Measurements from ENCODE around the gene TRPM3.
A peak's percentile ranks its signal among the peaks of the same experiment; 100 is the strongest.

TRPM3 gene

DNA sequence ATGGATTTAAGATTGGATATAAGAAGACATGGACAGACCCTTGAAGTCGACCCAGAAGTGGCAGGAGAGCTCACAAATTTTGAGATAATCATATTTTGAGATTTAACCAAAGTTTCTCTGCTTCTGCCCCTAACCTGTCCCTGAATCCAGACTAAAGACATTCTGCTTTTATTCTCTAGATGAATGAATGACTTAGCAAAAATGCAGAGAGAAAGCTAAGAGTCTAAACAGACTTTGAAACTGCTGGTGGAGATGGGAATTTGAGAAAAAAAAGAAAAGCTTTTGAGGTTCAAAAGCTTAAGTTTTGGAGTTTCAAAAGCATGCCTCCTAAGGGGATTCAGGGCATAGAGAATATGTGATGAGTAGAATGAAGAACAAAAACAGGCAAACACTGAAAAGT lies 621.8 kb downstream of the TRPM3 start:
- no peak for DNase-seq

DNA sequence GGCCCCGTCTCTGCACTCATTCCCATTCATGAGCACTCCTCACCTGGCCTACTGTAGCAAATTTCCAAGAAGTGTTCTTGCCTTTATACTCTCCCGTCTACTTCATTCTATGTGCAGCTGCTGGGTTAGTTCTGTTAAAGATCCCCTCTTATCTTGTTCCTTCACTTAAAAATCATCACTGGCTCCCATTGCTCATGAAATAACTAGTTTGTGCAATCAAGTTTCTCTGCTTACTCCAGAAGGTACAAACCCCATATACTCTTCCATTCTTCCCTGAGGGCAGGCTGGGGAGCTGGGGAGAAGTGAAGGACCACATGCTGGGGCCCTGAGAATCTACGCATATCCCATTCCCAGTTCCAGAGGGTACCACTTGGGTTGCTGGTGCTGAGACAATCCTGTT lies 622.6 kb downstream of the TRPM3 start:
- no peak for DNase-seq

GRCh38 chr9:70496244-70496643 lies 625.2 kb downstream of the TRPM3 start:
- no peak for DNase-seq

DNA sequence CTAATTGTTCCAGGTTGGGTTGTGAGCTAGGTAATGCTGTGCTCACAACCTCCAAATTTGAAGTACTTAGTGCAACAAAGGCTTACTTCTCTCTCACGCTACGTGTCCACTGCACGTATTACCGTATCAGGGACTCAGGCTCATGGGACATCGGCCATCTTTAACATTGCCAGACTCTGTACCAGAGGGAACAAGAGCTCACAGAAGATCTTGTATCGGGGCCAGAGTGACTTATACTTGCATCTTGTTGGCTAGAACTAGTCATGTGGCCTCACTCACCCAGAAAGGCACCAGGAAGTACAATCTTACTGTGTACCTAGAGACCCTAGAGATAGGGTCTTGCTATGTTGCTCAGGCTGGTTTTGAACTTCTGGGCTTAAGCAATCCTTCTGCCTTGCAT lies 625.9 kb downstream of the TRPM3 start:
- no peak for DNase-seq

DNA sequence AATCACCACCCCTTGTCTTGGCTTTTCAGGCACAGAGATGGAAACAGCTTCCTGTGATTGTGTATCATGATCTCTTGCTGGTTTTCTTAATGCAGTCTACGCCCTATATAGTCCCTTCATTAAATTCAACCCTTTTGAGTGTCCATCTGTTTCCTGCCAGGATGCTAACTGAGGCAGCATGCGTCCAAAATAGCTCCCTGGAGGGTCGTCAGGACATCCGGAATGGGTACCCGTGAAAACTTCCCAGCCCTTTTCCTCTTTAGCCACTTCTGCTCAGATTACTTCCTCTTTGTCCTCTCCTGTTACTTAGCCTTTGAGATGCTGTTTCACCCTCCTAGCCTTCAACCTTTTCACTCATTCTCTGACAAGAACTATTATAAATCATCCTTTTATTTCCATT lies 627.2 kb downstream of the TRPM3 start:
- peak; percentile 40 for DNase-seq

GRCh38 chr9:70493029-70493428 lies 628.4 kb downstream of the TRPM3 start:
- DNase-seq = no peak

GRCh38 chr9:70492319-70492777 lies 629.1 kb downstream of the TRPM3 start:
- no peak for DNase-seq

- DNase-seq = no peak
Observed at GRCh38 chr9:70491426-70492318, 629.7 kb downstream of the TRPM3 start.

DNA sequence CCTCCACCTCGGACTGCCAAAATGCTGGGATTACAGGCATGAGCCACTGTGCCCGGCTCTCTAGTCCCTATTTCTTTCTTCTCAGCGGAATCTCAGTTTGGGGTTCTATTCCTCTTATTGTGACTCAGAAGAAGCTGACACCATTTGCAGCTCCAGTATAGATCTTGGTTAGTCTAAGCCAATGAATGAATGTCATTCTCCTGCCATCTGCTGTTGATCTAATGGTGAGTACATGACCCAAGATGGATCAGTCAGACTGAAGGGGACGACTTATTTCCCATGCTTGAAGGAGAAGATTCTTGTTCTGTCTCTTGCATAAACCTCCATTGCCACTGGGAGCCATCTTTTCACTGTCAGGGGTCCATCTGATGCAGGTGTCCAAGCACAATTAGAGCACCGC lies 630.9 kb downstream of the TRPM3 start:
- DNase-seq = no peak

DNA sequence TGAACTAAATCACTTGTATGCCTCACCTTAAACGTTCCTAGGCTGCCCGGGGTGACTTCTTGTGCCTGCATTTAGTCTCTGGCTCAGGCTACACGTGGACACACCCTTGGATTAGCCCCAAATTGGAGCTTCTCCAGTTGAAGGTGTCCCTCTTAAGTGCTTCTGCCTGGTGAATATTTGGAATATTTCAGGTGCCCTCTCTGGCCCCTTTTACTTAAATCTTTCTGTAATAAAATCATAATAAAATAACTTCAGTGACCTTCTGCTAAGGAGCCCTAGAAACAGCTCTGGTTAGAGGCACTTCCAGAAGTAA lies 632.7 kb downstream of the TRPM3 start:
- no peak for DNase-seq

GRCh38 chr9:70488098-70488792 lies 633.2 kb downstream of the TRPM3 start:
- no peak for DNase-seq

GRCh38 chr9:70486127-70486526 lies 635.3 kb downstream of the TRPM3 start:
- no peak for DNase-seq

- peak; percentile 98 for DNase-seq
Observed at GRCh38 chr9:70485273-70485858, 636.1 kb downstream of the TRPM3 start.

GRCh38 chr9:70484232-70485130 lies 636.9 kb downstream of the TRPM3 start:
- peak; percentile 89 for DNase-seq

GRCh38 chr9:70481471-70481870 lies 640.0 kb downstream of the TRPM3 start:
- no peak for DNase-seq

GRCh38 chr9:70480405-70480980 lies 640.9 kb downstream of the TRPM3 start:
- no peak for DNase-seq

DNA sequence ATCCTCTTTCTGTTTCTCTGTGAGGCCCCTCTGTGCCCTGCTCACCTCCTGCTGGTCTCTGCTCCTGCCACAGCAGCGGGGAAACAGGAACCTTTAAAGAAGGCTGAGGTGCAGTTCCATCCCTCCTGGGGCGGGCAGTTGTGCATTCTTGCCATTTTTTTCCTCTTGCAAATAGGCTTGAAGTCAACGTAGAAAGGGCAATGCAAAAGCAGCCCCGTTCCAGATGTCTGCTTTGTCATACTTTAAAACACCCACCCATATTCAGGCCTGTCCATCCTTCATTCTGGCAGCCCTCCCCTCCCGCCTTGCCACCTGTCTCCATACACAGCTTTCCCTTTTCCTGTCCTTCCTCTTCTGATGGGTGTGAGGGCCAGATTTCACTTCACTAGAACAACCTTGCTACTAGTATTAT lies 641.5 kb downstream of the TRPM3 start:
- DNase-seq = no peak

All from hematopoietic multipotent progenitor cell treated with erythropoietin and hydrocortisone succinate and interleukin-3 and kit ligand, for 4 days (in vitro differentiated cells).